Loucy (cell line): Measurements from ENCODE around the gene DMC1.

Experiments used
- H2AFZ ChIP-seq: fragments of 200-600 bp; sonication (generic); 2 replicates; pipeline ENCODE4 v1.6.0; 2016; ENCODE audit warnings: antibody characterized with exemption, mild to moderate bottlenecking, low read length, moderate library complexity
- H3F3A ChIP-seq: fragments of 200-600 bp; 2 replicates; pipeline ENCODE4 v1.6.0; 2016; ENCODE audit warnings: antibody characterized with exemption, low read depth, mild to moderate bottlenecking
- H3K27me3 ChIP-seq: fragments of 200-600 bp; sonication (generic); 2 replicates; pipeline ENCODE4 v1.6.1; 2014; ENCODE audit warnings: low read length, mild to moderate bottlenecking; ENCODE audit not compliant: insufficient read depth, poor library complexity, severe bottlenecking
- H3K36me3 ChIP-seq: fragments of 200-600 bp; sonication (generic); 2 replicates; pipeline ENCODE4 v1.6.1; 2016; ENCODE audit warnings: low read length; ENCODE audit not compliant: insufficient read depth
- H3K4me1 ChIP-seq: fragments of 200-600 bp; sonication (generic); 2 replicates; pipeline ENCODE4 v1.5.1; 2014; ENCODE audit warnings: low read length, mild to moderate bottlenecking; ENCODE audit not compliant: insufficient read depth, poor library complexity, severe bottlenecking
- H3K4me2 ChIP-seq: fragments of 200-600 bp; sonication (generic); 2 replicates; pipeline ENCODE4 v1.6.0; 2014; ENCODE audit warnings: antibody characterized with exemption, low read length, low read depth, mild to moderate bottlenecking; ENCODE audit not compliant: poor library complexity, severe bottlenecking
- H3K4me3 ChIP-seq: fragments of 200-600 bp; sonication (generic); 2 replicates; pipeline ENCODE4 v1.5.1; 2014; ENCODE audit warnings: low read length, mild to moderate bottlenecking, mixed read lengths; ENCODE audit not compliant: poor library complexity, severe bottlenecking
- H3K79me2 ChIP-seq: fragments of 200-600 bp; sonication (generic); 2 replicates; pipeline ENCODE4 v1.6.1; 2014; ENCODE audit warnings: low read length; ENCODE audit not compliant: insufficient read depth
- H3K9ac ChIP-seq: fragments of 200-600 bp; sonication (generic); 2 replicates; pipeline ENCODE4 v1.6.0; 2014; ENCODE audit warnings: mild to moderate bottlenecking, low read depth, low read length, moderate library complexity; ENCODE audit not compliant: poor library complexity, severe bottlenecking
- H3K9me2 ChIP-seq: fragments of 200-600 bp; sonication (generic); replicated peaks from 2 replicates; pipeline ENCODE4 v1.6.1; 2016; ENCODE audit warnings: low read depth, low read length, mixed read lengths
- H3K9me3 ChIP-seq: fragments of 200-600 bp; sonication (generic); 2 replicates; pipeline ENCODE4 v1.6.1; 2014; ENCODE audit warnings: mild to moderate bottlenecking, antibody characterized with exemption, low read length, low read depth; ENCODE audit not compliant: insufficient read depth
- H4K20me1 ChIP-seq: fragments of 200-600 bp; sonication (generic); 2 replicates; pipeline ENCODE4 v1.6.0; 2014; ENCODE audit warnings: antibody characterized with exemption, low read length, mild to moderate bottlenecking; ENCODE audit not compliant: insufficient read depth, poor library complexity, severe bottlenecking
- EZH2phosphoT487 ChIP-seq: fragments of 200-600 bp; IDR thresholded peaks from 2 replicates; pipeline ENCODE4 v1.6.1; 2018; ENCODE audit warnings: antibody characterized with exemption, mild to moderate bottlenecking, moderate library complexity, borderline replicate concordance
- TF ChIP-seq, protein P1 (sequence below): fragments of 200-600 bp; sonication (generic); conservative IDR thresholded peaks from 2 replicates; pipeline ENCODE4 v1.5.1; 2014; ENCODE audit warnings: mild to moderate bottlenecking, antibody characterized with exemption, low read length

The DMC1 gene

DNA sequence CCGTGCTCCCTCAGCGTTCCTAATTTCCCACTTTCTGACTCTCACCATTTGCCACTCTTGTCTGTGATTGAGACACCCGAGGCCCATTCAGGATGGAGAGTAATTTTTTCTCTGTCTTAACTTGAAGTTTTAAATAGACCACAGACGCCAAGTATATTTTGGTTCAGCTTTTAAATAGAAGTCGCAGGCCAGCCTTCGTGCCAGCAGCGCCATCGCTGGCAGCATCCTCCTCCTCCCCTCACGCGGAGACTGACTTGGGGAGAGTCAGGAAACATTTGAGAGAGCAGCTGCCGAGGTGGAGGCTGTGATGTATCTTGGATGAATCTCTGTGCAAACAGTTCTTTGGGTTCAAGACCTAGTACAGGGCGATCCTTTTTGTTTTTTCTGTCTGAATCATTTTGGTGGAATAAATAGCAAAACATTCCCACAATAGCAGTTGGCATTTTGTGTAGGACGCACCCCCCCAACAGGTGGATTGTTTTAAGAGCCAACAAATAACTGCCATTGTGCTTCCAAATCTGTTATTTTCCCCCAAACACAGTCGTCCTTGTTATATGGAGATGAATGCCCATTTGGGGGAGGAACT, 889 bp upstream of the DMC1 start:
- peaks cover 16% of the 10 kb centered on the region for H3K4me1 ChIP-seq
- peak overlapping the region; percentile 97 for H2AFZ ChIP-seq
- peak overlapping the region; percentile 91 for H3K4me2 ChIP-seq
- H3K9me2 ChIP-seq, result no peaks in the 10 kb centered on the region
- H3K9ac ChIP-seq, result peak overlapping the region; percentile 85
- no peaks in the 10 kb centered on the region for H3K79me2 ChIP-seq
- no peaks in the 10 kb centered on the region for H3K36me3 ChIP-seq
- H4K20me1 ChIP-seq, result no peaks in the 10 kb centered on the region
- H3F3A ChIP-seq, result peaks cover 6% of the 10 kb centered on the region; the same call in 1 of the 2 replicates
- peak overlapping the region; percentile 80 for H3K4me3 ChIP-seq
- H3K9me3 ChIP-seq, result no peaks in the 10 kb centered on the region
- no peaks in the 10 kb centered on the region for H3K27me3 ChIP-seq
- TF ChIP-seq, protein P1, sequence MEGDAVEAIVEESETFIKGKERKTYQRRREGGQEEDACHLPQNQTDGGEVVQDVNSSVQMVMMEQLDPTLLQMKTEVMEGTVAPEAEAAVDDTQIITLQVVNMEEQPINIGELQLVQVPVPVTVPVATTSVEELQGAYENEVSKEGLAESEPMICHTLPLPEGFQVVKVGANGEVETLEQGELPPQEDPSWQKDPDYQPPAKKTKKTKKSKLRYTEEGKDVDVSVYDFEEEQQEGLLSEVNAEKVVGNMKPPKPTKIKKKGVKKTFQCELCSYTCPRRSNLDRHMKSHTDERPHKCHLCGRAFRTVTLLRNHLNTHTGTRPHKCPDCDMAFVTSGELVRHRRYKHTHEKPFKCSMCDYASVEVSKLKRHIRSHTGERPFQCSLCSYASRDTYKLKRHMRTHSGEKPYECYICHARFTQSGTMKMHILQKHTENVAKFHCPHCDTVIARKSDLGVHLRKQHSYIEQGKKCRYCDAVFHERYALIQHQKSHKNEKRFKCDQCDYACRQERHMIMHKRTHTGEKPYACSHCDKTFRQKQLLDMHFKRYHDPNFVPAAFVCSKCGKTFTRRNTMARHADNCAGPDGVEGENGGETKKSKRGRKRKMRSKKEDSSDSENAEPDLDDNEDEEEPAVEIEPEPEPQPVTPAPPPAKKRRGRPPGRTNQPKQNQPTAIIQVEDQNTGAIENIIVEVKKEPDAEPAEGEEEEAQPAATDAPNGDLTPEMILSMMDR, result peak; percentile 38
- no peak for TF ChIP-seq EZH2phosphoT487

- no peaks in the 10 kb centered on the region for H3K9me2 ChIP-seq
- no peak for TF ChIP-seq EZH2phosphoT487
- TF ChIP-seq, protein P1, result no peak
- H3K9me3 ChIP-seq, result no peaks in the 10 kb centered on the region
- H3K4me1 ChIP-seq, result peaks cover 16% of the 10 kb centered on the region
- H3K9ac ChIP-seq, result peak overlapping the region; percentile 66
- H3K4me2 ChIP-seq, result peak overlapping the region; percentile 65
- peak overlapping the region; percentile 65 for H3K4me3 ChIP-seq
- H2AFZ ChIP-seq, result peak overlapping the region; percentile 71
- no peaks in the 10 kb centered on the region for H3K79me2 ChIP-seq
- peaks cover 6% of the 10 kb centered on the region; the same call in 1 of the 2 replicates for H3F3A ChIP-seq
- no peaks in the 10 kb centered on the region for H4K20me1 ChIP-seq
- no peaks in the 10 kb centered on the region for H3K36me3 ChIP-seq
- H3K27me3 ChIP-seq, result no peaks in the 10 kb centered on the region
These were observed 607 bp downstream of the DMC1 start for GRCh38 chr22:38569181-38569971.

DNA sequence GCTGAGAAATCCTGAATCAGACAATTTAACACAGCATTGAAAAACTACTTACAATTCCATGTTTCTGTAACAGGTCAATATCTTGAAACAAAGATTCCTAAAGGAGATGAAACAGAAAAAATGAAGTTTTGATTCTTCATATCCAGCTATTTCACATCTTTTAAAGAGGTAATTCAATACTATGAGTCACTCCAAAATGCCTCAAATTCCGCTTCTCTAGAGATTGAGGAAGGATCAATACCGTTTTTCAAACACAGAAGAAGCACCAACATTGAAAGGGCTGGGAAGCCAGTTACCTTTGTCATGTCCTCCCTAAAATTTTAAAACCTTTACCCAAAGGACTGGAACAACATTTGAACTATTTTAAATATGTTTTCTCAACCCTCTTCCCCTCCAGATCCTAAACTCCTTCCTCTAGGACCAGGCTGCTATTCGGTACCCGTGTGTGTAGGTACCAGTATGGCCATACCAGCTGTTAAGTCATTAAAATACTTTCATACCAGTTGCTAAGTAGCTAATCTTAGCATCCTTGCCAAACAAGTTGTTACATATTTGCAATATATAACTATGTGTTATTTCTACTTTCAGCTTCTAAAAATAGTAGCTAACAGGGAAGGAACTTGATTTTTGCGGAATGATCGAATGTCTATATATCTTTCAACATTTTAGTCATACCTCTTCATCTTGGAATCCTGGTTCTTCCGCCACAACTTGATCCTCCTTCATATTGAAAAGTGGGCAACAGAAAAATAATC, 2.3 kb downstream of the DMC1 start:
- Histone ChIP-seq H3F3A (peaks cover 6% of the 10 kb centered on the region; the same call in 1 of the 2 replicates), H3K27me3 (no peaks in the 10 kb centered on the region), H3K9ac (no peak overlapping the region), H3K9me2 (no peaks in the 10 kb centered on the region), H3K36me3 (no peaks in the 10 kb centered on the region), H3K4me3 (no peak overlapping the region), H4K20me1 (no peaks in the 10 kb centered on the region), H2AFZ (no peak overlapping the region), H3K79me2 (no peaks in the 10 kb centered on the region), H3K4me1 (peaks cover 16% of the 10 kb centered on the region), H3K9me3 (no peaks in the 10 kb centered on the region), H3K4me2 (no peak overlapping the region)
- TF ChIP-seq, protein P1, result no peak
- no peak for TF ChIP-seq EZH2phosphoT487
